NB4 (cell line): Measurements from ENCODE around the gene BAZ2B.

Source experiments
- DNase-seq: peaks from one replicate; pipeline ENCODE4 v3.0.0; 2010; ENCODE audit warnings: low read depth
- H3K4me3 ChIP-seq: one replicate; pipeline ENCODE4 v1.5.1; 2011; ENCODE audit warnings: mild to moderate bottlenecking, low read depth, low read length, moderate library complexity
- CTCF ChIP-seq: IDR thresholded peaks from one replicate; pipeline ENCODE4 v1.5.1; 2012; ENCODE audit warnings: low read depth, low read length
- MAX ChIP-seq: IDR thresholded peaks from 2 replicates; pipeline ENCODE4 v1.6.1; 2011; ENCODE audit warnings: low read depth, low read length
- MYC ChIP-seq: IDR thresholded peaks from 2 replicates; pipeline ENCODE4 v1.6.1; 2011; ENCODE audit warnings: low read depth, low read length
- POLR2A ChIP-seq: IDR thresholded peaks from 2 replicates; pipeline ENCODE4 v1.6.1; 2011; ENCODE audit warnings: mild to moderate bottlenecking; ENCODE audit not compliant: insufficient read length; ENCODE audit errors: extremely low read depth

Gene BAZ2B

DNA sequence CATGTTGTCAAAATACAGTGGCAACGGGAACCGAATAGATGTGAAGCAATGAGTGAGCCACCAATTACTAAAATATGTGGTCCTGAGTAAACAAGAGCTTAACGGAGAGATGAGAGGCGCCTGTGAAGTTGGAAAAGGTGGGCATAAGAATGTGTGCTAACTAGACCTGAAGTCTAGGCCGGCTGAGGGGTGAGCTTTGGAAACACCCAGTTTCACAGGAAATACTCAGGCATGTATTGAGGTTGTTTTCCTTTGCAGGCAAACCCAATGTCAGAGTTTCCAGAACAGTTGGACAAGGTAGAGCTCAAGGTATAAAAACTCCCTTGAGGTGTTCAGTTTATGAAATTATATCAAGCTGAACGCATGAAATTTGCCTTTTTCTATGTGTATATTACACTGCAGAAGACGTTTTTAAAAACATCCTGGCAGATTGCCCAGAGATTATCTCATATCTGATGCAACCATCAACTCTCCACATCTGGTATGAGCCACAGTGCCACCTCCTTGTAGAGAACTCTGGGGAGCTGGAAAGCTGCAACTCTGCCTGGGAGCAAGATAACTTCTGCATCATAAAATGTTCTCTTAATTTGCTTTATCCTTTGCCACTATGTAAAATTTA lies 325.9 kb downstream of the BAZ2B start:
- TF ChIP-seq POLR2A, result no peak
- TF ChIP-seq CTCF, result no peak
- TF ChIP-seq MAX, result no peak
- TF ChIP-seq MYC, result no peak
- no peak overlapping the region for H3K4me3 ChIP-seq
- DNase-seq, result peak; percentile 91

GRCh38 chr2:159287733-159288132 lies 328.6 kb downstream of the BAZ2B start:
- TF ChIP-seq MYC, result no peak
- no peak for TF ChIP-seq CTCF
- TF ChIP-seq MAX, result no peak
- no peak for TF ChIP-seq POLR2A
- DNase-seq, result no peak
- H3K4me3 ChIP-seq, result peak overlapping the region; percentile 73

DNA sequence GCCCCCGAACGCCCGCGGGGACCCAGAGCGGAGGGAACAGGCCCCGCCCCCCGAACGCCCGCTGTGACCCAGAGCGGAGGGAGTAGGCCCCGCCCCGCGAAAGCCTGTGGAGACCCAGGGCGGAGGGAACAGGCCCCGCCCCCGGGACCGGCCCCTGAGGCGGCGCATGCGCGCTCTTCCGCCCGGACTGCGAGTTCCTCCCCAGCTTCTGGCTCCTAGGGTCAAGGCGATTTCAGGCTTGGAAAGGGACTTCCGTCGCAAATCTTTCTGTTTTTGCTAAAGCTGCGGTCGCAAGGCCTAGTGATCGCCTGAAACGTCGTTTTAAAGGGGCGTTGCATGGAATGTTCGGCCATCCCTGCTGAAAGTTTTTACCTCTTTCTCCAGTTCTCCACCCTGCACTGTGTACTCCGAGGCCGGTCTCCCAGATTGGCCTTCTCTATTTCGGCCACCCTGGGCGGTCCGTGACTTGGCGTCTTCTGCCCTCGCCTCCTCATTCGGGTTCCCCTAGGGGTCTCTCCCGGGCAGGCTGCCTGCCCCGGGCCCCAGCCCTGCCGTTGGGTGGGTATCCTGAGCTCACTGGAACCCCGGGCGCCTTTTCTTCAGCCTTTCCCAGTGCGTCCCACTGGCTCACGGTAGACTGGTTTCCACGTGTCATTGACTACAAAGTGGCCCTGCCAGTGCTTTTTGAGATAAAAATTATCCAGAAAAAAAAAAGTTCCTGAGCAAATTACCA lies 329.5 kb downstream of the BAZ2B start:
- TF ChIP-seq MYC (peak; percentile 63), CTCF (no peak), POLR2A (peak; percentile 58), MAX (peak; percentile 53)
- peak; percentile 97 for DNase-seq
- peak overlapping the region; percentile 73 for H3K4me3 ChIP-seq

GRCh38 chr2:159285929-159286708 lies 330.2 kb downstream of the BAZ2B start, which contains the start of gene WDSUB1:
WDSUB1 (minus strand) TSS chr2:159286703; CDS start chr2:159283069, 3,634 bp downstream.
- TF ChIP-seq POLR2A (no peak), CTCF (no peak), MAX (peak; percentile 63), MYC (peak; percentile 34; the same call in 1 of the 2 replicates)
- peak; percentile 76 for DNase-seq

DNA sequence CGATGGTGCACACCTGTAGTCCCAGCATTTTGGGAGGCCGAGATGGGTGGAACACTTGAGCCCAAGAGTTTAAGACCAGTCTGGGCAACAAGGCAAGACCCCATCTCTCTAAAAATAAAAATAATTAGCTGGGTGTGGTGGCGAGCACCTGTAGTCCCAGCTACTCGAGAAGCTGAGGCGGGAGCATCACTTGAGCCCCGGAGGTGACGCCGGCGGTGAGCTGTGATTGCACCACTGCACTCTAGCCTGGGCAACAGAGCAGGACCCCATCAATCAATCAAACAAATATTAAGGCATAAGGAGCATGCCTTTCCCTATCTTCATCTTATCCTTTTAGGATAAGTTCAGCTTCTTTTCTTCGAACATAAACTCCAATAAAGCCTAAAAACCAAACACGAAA lies 330.9 kb downstream of the BAZ2B start:
- no peak for DNase-seq
- no peak for TF ChIP-seq CTCF
- TF ChIP-seq MAX, result no peak
- TF ChIP-seq POLR2A, result no peak
- no peak for TF ChIP-seq MYC
- peak overlapping the region; percentile 74 for H3K4me3 ChIP-seq

More at GRCh38 chr2:159285929-159286708, 330.2 kb downstream of the BAZ2B start, which contains the start of gene WDSUB1:
- H3K4me3 ChIP-seq, result peak within 1 kb of the TSS; percentile 74
